ENCODE data around the gene MDK.

The MDK gene

GRCh38 chr11:46357483-46357936 lies 24.0 kb upstream of the MDK start (continued):
- no peak for TF ChIP-seq PATZ1 (CRISPR knock-in tag; IDR thresholded peaks at IDR 0.05; ENCODE audit: borderline replicate concordance)
- no peak for TF ChIP-seq ZNF8 (CRISPR knock-in tag; IDR thresholded peaks at IDR 0.05)
- TF ChIP-seq ZFP3 (CRISPR knock-in tag; IDR thresholded peaks at IDR 0.05): no peak
- no peak for TF ChIP-seq CREB5 (CRISPR knock-in tag; IDR thresholded peaks at IDR 0.05; ENCODE audit: low read depth)

- no peak for TF ChIP-seq CREB5 (CRISPR knock-in tag; IDR thresholded peaks at IDR 0.05; ENCODE audit: low read depth)
- TF ChIP-seq PATZ1 (CRISPR knock-in tag; IDR thresholded peaks at IDR 0.05; ENCODE audit: borderline replicate concordance): no peak
- no peak for TF ChIP-seq SNAI2 (CRISPR knock-in tag; IDR thresholded peaks at IDR 0.05)
- no peak for TF ChIP-seq POU6F1 (CRISPR knock-in tag; IDR thresholded peaks at IDR 0.05; ENCODE audit: borderline replicate concordance, low read depth)
- TF ChIP-seq PPARA (CRISPR knock-in tag; IDR thresholded peaks at IDR 0.05; ENCODE audit: borderline replicate concordance): no peak
- TF ChIP-seq GLIS3 (CRISPR knock-in tag; IDR thresholded peaks at IDR 0.05): no peak
- TF ChIP-seq ZNF70 (CRISPR knock-in tag; IDR thresholded peaks at IDR 0.05): no peak
- no peak for TF ChIP-seq ZFP30 (CRISPR knock-in tag; IDR thresholded peaks at IDR 0.05)
- TF ChIP-seq ZC3H10 (CRISPR knock-in tag; IDR thresholded peaks at IDR 0.05): no peak
- TF ChIP-seq TOX (CRISPR knock-in tag; IDR thresholded peaks at IDR 0.05; ENCODE audit: borderline replicate concordance): no peak
- ATAC-seq: no peak
These were observed 21.5 kb upstream of the MDK start for GRCh38 chr11:46359953-46360352.

GRCh38 chr11:46360878-46361277 lies 20.6 kb upstream of the MDK start:
- TF ChIP-seq ZNF70 (CRISPR knock-in tag; IDR thresholded peaks at IDR 0.05): no peak
- TF ChIP-seq PPARA (CRISPR knock-in tag; IDR thresholded peaks at IDR 0.05; ENCODE audit: borderline replicate concordance): no peak
- TF ChIP-seq ISL1 (CRISPR knock-in tag; IDR thresholded peaks at IDR 0.05): no peak
- no peak for TF ChIP-seq TOX (CRISPR knock-in tag; IDR thresholded peaks at IDR 0.05; ENCODE audit: borderline replicate concordance)
- ATAC-seq: no peak

- ATAC-seq: peak; percentile 47
- TF ChIP-seq ZNF70 (CRISPR knock-in tag; IDR thresholded peaks at IDR 0.05) (no peak), CSRNP3 (CRISPR knock-in tag; IDR thresholded peaks at IDR 0.05) (no peak), ESRRG (CRISPR knock-in tag; IDR thresholded peaks at IDR 0.05) (no peak), ZFP3 (CRISPR knock-in tag; IDR thresholded peaks at IDR 0.05) (0 out of 2 replicates have a peak, but pooled peaks have one; percentile 26)
These were observed 19.9 kb upstream of the MDK start for GRCh38 chr11:46361283-46362155.
